K562 (cell line): ENCODE results near the gene FLT1. TPM values are rescaled to one million over a fixed set of nuclear protein-coding genes. Genes with fewer than 3 reads are reported as not detected.

Source experiments
- ATAC-seq: fragments of 200-7000 bp; cut with Tn5 transposase; 3 replicates; pipeline ENCODE4 v1.9.1; 2020; ENCODE audit warnings: moderate library complexity
- BruUV-seq: library from RNA; stranded (reverse); fragments of 400-500 nt; replicated peaks from 2 replicates; lab custom pipeline; 2021; lab: Mats Ljungman, UMichigan
- CTCF ChIA-PET: fragments of 300-600 bp; formaldehyde crosslinking; extraction: SDS; loops from one replicate; lab custom pipeline; 2021; ENCODE audit warnings: low intra/inter-chr PET ratio; lab: Yijun Ruan, JAX
- POLR2A ChIA-PET: fragments of 300-600, 350-650 bp; sonication (Branson Sonifier 250); formaldehyde crosslinking; extraction: SDS; loops from one replicate; lab custom pipeline; 2021; ENCODE audit warnings: antibody characterized with exemption, inconsistent platforms; lab: Yijun Ruan, JAX
- DNase-seq, 4 experiments: peaks; one replicate each; pipeline versions ENCODE4 v3.0.0 to v3.0.0-alpha.2; 2011 to 2018; ENCODE audit warnings: low spot score in 3 of 4, mixed read lengths in 3 of 4; ENCODE audit errors: extremely low read depth in 1 of 4
- FAIRE-seq: peaks from 2 replicates; lab custom pipeline; 2011; peaks lifted over from hg19 to GRCh38; lab: Jason Lieb, UNC
- H2AFZ ChIP-seq: 2 replicates; pipeline ENCODE4 v1.6.0; 2011; ENCODE audit warnings: low read depth, low read length, control low read depth, inconsistent platforms
- H3K27ac ChIP-seq: fragments of 200-600 bp; 3 replicates; pipeline ENCODE4 v1.8.0; 2011; ENCODE audit warnings: low read depth, mild to moderate bottlenecking, control low read depth, inconsistent platforms, low read length, moderate library complexity, mixed read lengths; ENCODE audit errors: extremely low read depth
- H3K27me3 ChIP-seq, 2 experiments: fragments of 300-600 bp in 1 of 2; 2 replicates in 1 of 2; 3 replicates in 1 of 2; pipeline versions ENCODE4 v1.6.0 to v1.8.0; 2011; ENCODE audit warnings: inconsistent platforms in 2 of 2, low read length in 2 of 2, mild to moderate bottlenecking in 1 of 2, mixed read lengths in 1 of 2, moderate library complexity in 1 of 2; ENCODE audit not compliant: control insufficient read depth in 2 of 2, insufficient read depth in 2 of 2
- H3K36me3 ChIP-seq: fragments of 300-600 bp; 3 replicates; pipeline ENCODE4 v1.8.0; 2011; ENCODE audit warnings: mild to moderate bottlenecking, low read length, inconsistent platforms; ENCODE audit not compliant: control insufficient read depth, insufficient read depth
- H3K4me1 ChIP-seq, 2 experiments: fragments of 200-600 bp in 1 of 2; replicated peaks in 1 of 2; 2 replicates in 1 of 2; 3 replicates in 1 of 2; pipeline versions ENCODE4 v1.5.1 to v1.8.0; 2011; ENCODE audit warnings: inconsistent platforms in 2 of 2, low read length in 2 of 2, mild to moderate bottlenecking in 1 of 2, mixed read lengths in 1 of 2, moderate library complexity in 1 of 2; ENCODE audit not compliant: control insufficient read depth in 2 of 2, insufficient read depth in 2 of 2
- H3K4me2 ChIP-seq: 2 replicates; pipeline ENCODE4 v1.6.1; 2011; ENCODE audit warnings: low read length, control low read depth, inconsistent platforms, mixed read lengths; ENCODE audit not compliant: insufficient read depth
- H3K4me3 ChIP-seq: fragments of 200-600 bp; sonication (generic), shearing (Covaris generic); 2 replicates; pipeline ENCODE4 v1.5.1; 2016; ENCODE audit warnings: control low read depth, inconsistent platforms
- H3K79me2 ChIP-seq: fragments of 200-600 bp; 3 replicates; pipeline ENCODE4 v1.8.0; 2011; ENCODE audit warnings: low read length, inconsistent platforms; ENCODE audit not compliant: control insufficient read depth, insufficient read depth
- H3K9ac ChIP-seq, 2 experiments: 2 replicates each; pipeline versions ENCODE4 v1.6.0 to v1.6.1; 2011; ENCODE audit warnings: low read depth in 2 of 2, low read length in 2 of 2, control low read depth in 1 of 2, inconsistent platforms in 1 of 2, mild to moderate bottlenecking in 1 of 2, mixed read lengths in 1 of 2; ENCODE audit not compliant: insufficient read depth in 1 of 2
- H3K9me1 ChIP-seq: one replicate; pipeline ENCODE4 v1.6.0; 2011; ENCODE audit warnings: inconsistent platforms, mild to moderate bottlenecking, low read length, moderate library complexity; ENCODE audit not compliant: control insufficient read depth, insufficient read depth
- H3K9me3 ChIP-seq: replicated peaks from 2 replicates; pipeline ENCODE4 v1.5.1; 2011; ENCODE audit warnings: low read depth, low read length, inconsistent platforms; ENCODE audit not compliant: control insufficient read depth, insufficient read depth
- H4K20me1 ChIP-seq: replicated peaks from 2 replicates; pipeline ENCODE4 v1.6.1; 2011; ENCODE audit warnings: low read length, inconsistent platforms, mixed read lengths; ENCODE audit not compliant: control insufficient read depth, insufficient read depth
- PBX2 ChIP-seq, 2 experiments: IDR thresholded peaks in 1 of 2; conservative IDR thresholded peaks in 1 of 2; 2 replicates each; pipeline ENCODE4 v1.6.1; 2016; ENCODE audit warnings: low read depth in 2 of 2, mild to moderate bottlenecking in 1 of 2, missing compliant biosample characterization in 1 of 2, missing genetic modification characterization in 1 of 2, moderate library complexity in 1 of 2
- ZNF512 ChIP-seq: IDR thresholded peaks from 2 replicates; pipeline ENCODE4 v1.6.1; 2016; ENCODE audit warnings: missing genetic modification characterization, missing compliant biosample characterization
- in situ Hi-C: fragments of 300-500 bp; cut with MboI; formaldehyde crosslinking; loops from 4 replicates; pipeline ENCODE4 v1.15.0; 2018; ENCODE audit warnings: inconsistent platforms, mixed read lengths
- intact Hi-C: fragments of 100-400 bp; cut with micrococcal nuclease; formaldehyde crosslinking; loops from 2 replicates; pipeline ENCODE4 v1.14.2; 2022
- polyA plus RNA-seq, 8 experiments: library from polyadenylated mRNA; depleted of rRNA in 4 of 8; stranded (reverse) in 5 of 8; unstranded in 3 of 8; fragments of >200 nt; fragmentation: Nextera tagmentation in 2 of 8; fragmentation: Illumina TruSeq in 1 of 8; extraction: Ambion mirVana in 2 of 8; extraction: Trizol in 1 of 8; gene quantifications; 2 replicates each; pipeline versions ENCODE4 v1.2.1 to v1.2.3, GENCODE V29; 2011 to 2014; ENCODE audit warnings: inconsistent platforms in 1 of 8, missing spikeins in 1 of 8
- total RNA-seq, 7 experiments: library from RNA; depleted of rRNA in 6 of 7; stranded (reverse); fragments of >200 nt in 6 of 7; fragmentation: Illumina TruSeq in 2 of 7; extraction: Trizol in 2 of 7; gene quantifications; 2 replicates each; pipeline versions ENCODE4 v1.2.1 to v1.2.3, GENCODE V29; 2011 to 2021; ENCODE audit warnings: low replicate concordance in 1 of 7

The FLT1 gene
- total and polyA plus RNA-seq, 9 of the 15 experiments (the other 6 are each of a cell fraction or from before 2014, with no cell fraction given) = 0.01 to 2.0 (median 0.22) TPM

- Histone ChIP-seq H2AFZ (no peak overlapping the region), H3K36me3 (no peaks in the 10 kb centered on the region), H3K4me2 (no peak overlapping the region), H3K79me2 (no peaks in the 10 kb centered on the region), H4K20me1 (no peaks in the 10 kb centered on the region), H3K9me1 (no peaks in the 10 kb centered on the region), H3K27me3 (no peaks in the 10 kb centered on the region), H3K9me3 (no peaks in the 10 kb centered on the region), H3K4me1 (no peaks in the 10 kb centered on the region; a peak in 1 of 5 replicates), H3K4me3 (no peak overlapping the region), H3K9ac (no peak overlapping the region), H3K27ac (no peak overlapping the region)
- DNase-seq (no peak), FAIRE-seq (no peak), ATAC-seq (no peak)
- TF ChIP-seq PBX2 (CRISPR knock-in tag; IDR thresholded peaks at IDR 0.05; ENCODE audit: low read depth) = no peak
- TF ChIP-seq PBX2 (tag; conservative IDR thresholded peaks at IDR 0.05; ENCODE audit: low read depth) = no peak
- peak; percentile 92 for TF ChIP-seq ZNF512 (tag)
- intact Hi-C loops (no loop called here), in situ Hi-C loops (no loop called here)
- no TSS peak for BruUV-seq
- CTCF ChIA-PET = no interaction called here
- POLR2A ChIA-PET = no interaction called here
These were observed 15.1 kb upstream of the FLT1 start for GRCh38 chr13:28510066-28510465.
